Keratinocyte (primary cell): ENCODE measurements around the gene SF3A2. TPM values are rescaled to one million over a fixed set of nuclear protein-coding genes. Genes with fewer than 3 reads are reported as not detected.
A peak's percentile ranks its signal among the peaks of the same experiment; 100 is the strongest.

Experiments used
- DNase-seq: peaks from one replicate; pipeline ENCODE4 v3.0.0-alpha.2; 2011; ENCODE audit warnings: low read depth, missing footprints, low spot score
- FAIRE-seq: peaks from 2 replicates; lab custom pipeline; 2011; peaks lifted over from hg19 to GRCh38; lab: Jason Lieb, UNC
- H2AFZ ChIP-seq: 2 replicates; pipeline ENCODE4 v1.6.0; 2012; ENCODE audit warnings: low read length, control low read depth, inconsistent platforms; ENCODE audit not compliant: control insufficient read depth
- H3K27ac ChIP-seq: 2 replicates; pipeline ENCODE4 v1.5.1; 2011; ENCODE audit warnings: low read length; ENCODE audit not compliant: control insufficient read depth, insufficient read depth
- H3K27me3 ChIP-seq: 3 replicates; pipeline ENCODE4 v1.6.0; 2011; ENCODE audit warnings: low read length; ENCODE audit not compliant: control insufficient read depth, insufficient read depth; ENCODE audit errors: extremely low read depth
- H3K36me3 ChIP-seq, 2 experiments: 2 replicates in 1 of 2; 3 replicates in 1 of 2; pipeline ENCODE4 v1.5.1; 2011; ENCODE audit warnings: low read length in 2 of 2, mild to moderate bottlenecking in 1 of 2; ENCODE audit not compliant: control insufficient read depth in 2 of 2, insufficient read depth in 2 of 2; ENCODE audit errors: extremely low read depth in 1 of 2
- H3K4me1 ChIP-seq: 3 replicates; pipeline ENCODE4 v1.5.1; 2011; ENCODE audit warnings: low read length; ENCODE audit not compliant: control insufficient read depth, insufficient read depth; ENCODE audit errors: extremely low read depth
- H3K4me2 ChIP-seq: 3 replicates; pipeline ENCODE4 v1.6.0; 2011; ENCODE audit warnings: low read depth, low read length; ENCODE audit not compliant: control insufficient read depth, insufficient read depth; ENCODE audit errors: extremely low read depth
- H3K4me3 ChIP-seq, 3 experiments: fragments of 200-600 bp in 1 of 3; sonication (generic) in 1 of 3; 2 replicates in 2 of 3; 3 replicates in 1 of 3; pipeline ENCODE4 v1.5.1; 2011 to 2016; ENCODE audit warnings: low read length in 3 of 3, mild to moderate bottlenecking in 3 of 3, control low read depth in 2 of 3, inconsistent platforms in 1 of 3, low read depth in 1 of 3, mixed read lengths in 1 of 3, mixed run types in 1 of 3, moderate library complexity in 1 of 3; ENCODE audit not compliant: control insufficient read depth in 2 of 3, insufficient read depth in 2 of 3; ENCODE audit errors: extremely low read depth in 1 of 3
- H3K79me2 ChIP-seq: 2 replicates; pipeline ENCODE4 v1.6.0; 2012; ENCODE audit warnings: low read length; ENCODE audit not compliant: control insufficient read depth, insufficient read depth
- H3K9ac ChIP-seq: 3 replicates; pipeline ENCODE4 v1.6.0; 2011; ENCODE audit warnings: low read length; ENCODE audit not compliant: control insufficient read depth, insufficient read depth; ENCODE audit errors: extremely low read depth
- H3K9me1 ChIP-seq: 3 replicates; pipeline ENCODE4 v1.6.0; 2011; ENCODE audit warnings: low read length; ENCODE audit not compliant: control insufficient read depth, insufficient read depth; ENCODE audit errors: extremely low read depth
- H3K9me3 ChIP-seq: 2 replicates; pipeline ENCODE4 v1.5.1; 2012; ENCODE audit warnings: low read depth, low read length; ENCODE audit not compliant: control insufficient read depth
- H4K20me1 ChIP-seq: 3 replicates; pipeline ENCODE4 v1.6.0; 2011; ENCODE audit warnings: low read length; ENCODE audit not compliant: control insufficient read depth, insufficient read depth; ENCODE audit errors: extremely low read depth
- CTCF ChIP-seq, 3 experiments: IDR thresholded peaks in 1 of 3; conservative IDR thresholded peaks in 1 of 3; optimal IDR thresholded peaks in 1 of 3; 2 replicates in 2 of 3; 3 replicates in 1 of 3; pipeline versions ENCODE3 to v1.5.1; 2011; ENCODE audit warnings: low read length in 3 of 3, mild to moderate bottlenecking in 3 of 3, moderate library complexity in 2 of 3, control low read depth in 1 of 3, inconsistent platforms in 1 of 3; ENCODE audit not compliant: insufficient read depth in 2 of 3; ENCODE audit errors: extremely low read depth in 1 of 3
- EZH2 ChIP-seq: IDR thresholded peaks from one replicate; pipeline ENCODE4 v1.6.1; 2012; ENCODE audit warnings: inconsistent platforms, mild to moderate bottlenecking, low read length, moderate library complexity
- dilution Hi-C: fragments of 300-500 bp; cut with MboI; formaldehyde crosslinking; loops from one replicate; pipeline ENCODE4 v1.7.0; 2020; ENCODE audit warnings: low sequenced_read_pairs; ENCODE audit not compliant: extremely low pct_ligation_motif_present
- polyA minus RNA-seq, 3 experiments: library from RNA; depleted of rRNA, polyadenylated mRNA; stranded (reverse); fragments of >200 nt; gene quantifications; 1 replicate in 1 of 3; 2 replicates in 1 of 3; 3 replicates in 1 of 3; pipeline ENCODE4 v1.2.3, GENCODE V29; 2011
- polyA plus RNA-seq, 5 experiments: library from polyadenylated mRNA; depleted of rRNA in 3 of 5; stranded (reverse) in 3 of 5; stranded (forward) in 1 of 5; unstranded in 1 of 5; fragments of >200 nt; gene quantifications; 1 replicate in 1 of 5; 2 replicates in 3 of 5; 3 replicates in 1 of 5; pipeline versions ENCODE4 v1.2.1 to v1.2.3, GENCODE V29; 2011 to 2012; ENCODE audit warnings: missing spikeins in 2 of 5, low read depth in 1 of 5, low replicate concordance in 1 of 5

The SF3A2 gene
- 4.7 to 24.1 TPM (median 4.7 TPM) in 3 replicates for polyA plus RNA-seq
- 41.0 TPM for polyA plus RNA-seq (2011; ENCODE audit: low read depth)
- polyA plus RNA-seq (2011; cell fraction: cytosol; rRNA removed), result 6.9 and 16.1 TPM in 2 replicates
- 17.1 and 21.8 TPM in 2 replicates for polyA plus RNA-seq (2011; cell fraction: nucleus; rRNA removed)
- polyA plus RNA-seq (2012; ENCODE audit: low replicate concordance), result 40.1 and 59.6 TPM in 2 replicates
- polyA minus RNA-seq, result 6.7 to 25.7 TPM (median 7.2 TPM) in 3 replicates
- 37.4 TPM for polyA minus RNA-seq (2011; cell fraction: cytosol; rRNA and poly(A)+ RNA removed)
- 31.1 and 35.7 TPM in 2 replicates for polyA minus RNA-seq (2011; cell fraction: nucleus; rRNA and poly(A)+ RNA removed)

- Histone ChIP-seq H3K36me3 (peaks cover 12 to 36% of the 10 kb centered on the region in 2 experiments), H3K9ac (peak within 1 kb of the TSS; percentile 90), H3K9me3 (no peaks in the 10 kb centered on the region), H3K27ac (peak within 1 kb of the TSS; percentile 94), H3K9me1 (peaks cover 7% of the 10 kb centered on the region), H3K4me3 (peak within 1 kb of the TSS; percentile 70 to 91 (median 86)), H3K4me1 (peaks cover 45% of the 10 kb centered on the region), H2AFZ (peak within 1 kb of the TSS; percentile 94), H3K79me2 (peaks cover 81% of the 10 kb centered on the region), H3K4me2 (peak within 1 kb of the TSS; percentile 97), H4K20me1 (peaks cover 17% of the 10 kb centered on the region), H3K27me3 (no peaks in the 10 kb centered on the region)
- FAIRE-seq (peak; percentile 13), DNase-seq (peak; percentile 75)
- dilution Hi-C loops, result no loop called here
- TF ChIP-seq CTCF (optimal IDR thresholded peaks at IDR 0.05 in 1 of 3, IDR thresholded peaks at IDR 0.05 in 1 of 3, conservative IDR thresholded peaks at IDR 0.05 in 1 of 3; ENCODE audit: extremely low read depth in 1 of 3, insufficient read depth in 2 of 3, low read length in 3 of 3) (peak; percentile 96 to 99 (median 97)), EZH2 (no peak)
Measured at GRCh38 chr19:2236314-2237050, at the start of gene SF3A2, which contains the start of gene PLEKHJ1. SF3A2 (plus strand) TSS chr19:2236824; CDS start chr19:2243419, 6,595 bp downstream. PLEKHJ1 (minus strand) TSS chr19:2236329; CDS start chr19:2236248, 81 bp downstream.

- Histone ChIP-seq H2AFZ (no peak overlapping the region), H3K27ac (no peak overlapping the region), H3K9me1 (no peaks in the 10 kb centered on the region), H4K20me1 (peaks cover 4% of the 10 kb centered on the region), H3K27me3 (no peaks in the 10 kb centered on the region), H3K79me2 (peaks cover 45% of the 10 kb centered on the region), H3K4me2 (no peak overlapping the region), H3K9me3 (no peaks in the 10 kb centered on the region), H3K9ac (no peak overlapping the region), H3K4me3 (no peak overlapping the region), H3K36me3 (peaks cover 29% of the 10 kb centered on the region in 2 experiments), H3K4me1 (no peaks in the 10 kb centered on the region)
- dilution Hi-C loops, result no loop called here
- no peak for TF ChIP-seq EZH2
- TF ChIP-seq CTCF (optimal IDR thresholded peaks at IDR 0.05 in 1 of 3, IDR thresholded peaks at IDR 0.05 in 1 of 3, conservative IDR thresholded peaks at IDR 0.05 in 1 of 3; ENCODE audit: extremely low read depth in 1 of 3, insufficient read depth in 2 of 3, low read length in 3 of 3), result no peak
- DNase-seq (no peak), FAIRE-seq (no peak)
Measured at GRCh38 chr19:2187159-2187558, 49.5 kb upstream of the SF3A2 start.
